IPS-20b (cell line): ENCODE results near the gene SCCPDH.

Experiments
- H3K27ac ChIP-seq: one replicate; pipeline ENCODE4 v1.5.1; 2013; ENCODE audit warnings: low read length
- H3K27me3 ChIP-seq: 2 replicates; pipeline ENCODE4 v1.6.1; 2013; ENCODE audit warnings: mild to moderate bottlenecking, low read length, inconsistent platforms; ENCODE audit not compliant: insufficient read depth
- H3K36me3 ChIP-seq: 2 replicates; pipeline ENCODE4 v1.6.1; 2013; ENCODE audit warnings: low read depth, mild to moderate bottlenecking, inconsistent platforms, low read length, moderate library complexity; ENCODE audit not compliant: insufficient read depth
- H3K4me1 ChIP-seq: 2 replicates; pipeline ENCODE4 v1.6.1; 2013; ENCODE audit warnings: mild to moderate bottlenecking, control low read depth, inconsistent platforms, low read length, moderate library complexity; ENCODE audit not compliant: insufficient read depth
- H3K4me3 ChIP-seq: 2 replicates; pipeline ENCODE4 v1.5.1; 2013; ENCODE audit warnings: mild to moderate bottlenecking, low read length, inconsistent platforms
- H3K9ac ChIP-seq: 2 replicates; pipeline ENCODE4 v1.6.1; 2013; ENCODE audit warnings: low read depth, mild to moderate bottlenecking, inconsistent platforms, low read length, moderate library complexity
- H3K9me3 ChIP-seq: 2 replicates; pipeline ENCODE4 v1.6.1; 2013; ENCODE audit warnings: mild to moderate bottlenecking, low read depth, low read length, inconsistent platforms; ENCODE audit not compliant: insufficient read depth

Gene SCCPDH

GRCh38 chr1:246760422-246761347 is 36.5 kb downstream of the SCCPDH start:
- Histone ChIP-seq H3K27ac (no peak overlapping the region), H3K9me3 (no peaks in the 10 kb centered on the region), H3K36me3 (peaks cover 33% of the 10 kb centered on the region)

GRCh38 chr1:246761396-246761795 is 37.2 kb downstream of the SCCPDH start:
- Histone ChIP-seq H3K4me3 (no peak overlapping the region), H3K36me3 (peaks cover 37% of the 10 kb centered on the region), H3K9me3 (no peaks in the 10 kb centered on the region)

More at GRCh38 chr1:246760422-246761347, 36.5 kb downstream of the SCCPDH start:
- no peak overlapping the region for H3K4me3 ChIP-seq
- H3K27me3 ChIP-seq: no peaks in the 10 kb centered on the region
- no peaks in the 10 kb centered on the region for H3K4me1 ChIP-seq
- H3K9ac ChIP-seq: no peak overlapping the region

GRCh38 chr1:246765521-246765920 is 41.3 kb downstream of the SCCPDH start:
- Histone ChIP-seq H3K27ac (no peak overlapping the region), H3K9me3 (no peaks in the 10 kb centered on the region), H3K9ac (no peak overlapping the region), H3K4me3 (no peak overlapping the region), H3K27me3 (no peaks in the 10 kb centered on the region), H3K4me1 (peaks cover 14% of the 10 kb centered on the region; the same call in 1 of the 2 replicates), H3K36me3 (peaks cover 38% of the 10 kb centered on the region)

More at GRCh38 chr1:246761396-246761795, 37.2 kb downstream of the SCCPDH start:
- H3K4me1 ChIP-seq: no peaks in the 10 kb centered on the region
- no peak overlapping the region for H3K9ac ChIP-seq
- H3K27me3 ChIP-seq: no peaks in the 10 kb centered on the region
- no peak overlapping the region for H3K27ac ChIP-seq

- no peak overlapping the region for H3K27ac ChIP-seq
- no peaks in the 10 kb centered on the region for H3K27me3 ChIP-seq
- peaks cover 28% of the 10 kb centered on the region; the same call in 1 of the 2 replicates for H3K36me3 ChIP-seq
- H3K4me1 ChIP-seq: peaks cover 14% of the 10 kb centered on the region; the same call in 1 of the 2 replicates
- H3K9me3 ChIP-seq: no peaks in the 10 kb centered on the region
- no peak overlapping the region for H3K9ac ChIP-seq
- 0 out of 2 replicates have a peak overlapping the region, but pooled peaks have one; percentile 1 for H3K4me3 ChIP-seq
Observed at GRCh38 chr1:246768403-246769020, 44.3 kb downstream of the SCCPDH start.

- no peaks in the 10 kb centered on the region for H3K27me3 ChIP-seq
- no peaks in the 10 kb centered on the region for H3K9me3 ChIP-seq
- H3K9ac ChIP-seq: no peak overlapping the region
- H3K36me3 ChIP-seq: peaks cover 22% of the 10 kb centered on the region; the same call in 1 of the 2 replicates
- H3K27ac ChIP-seq: no peak overlapping the region
- H3K4me3 ChIP-seq: no peak overlapping the region
- peaks cover 14% of the 10 kb centered on the region; the same call in 1 of the 2 replicates for H3K4me1 ChIP-seq
Observed at GRCh38 chr1:246769306-246769705, 45.1 kb downstream of the SCCPDH start.

- no peak overlapping the region for H3K9ac ChIP-seq
- H3K27ac ChIP-seq: no peak overlapping the region
- H3K36me3 ChIP-seq: peaks cover 18% of the 10 kb centered on the region; the same call in 1 of the 2 replicates
- H3K9me3 ChIP-seq: no peaks in the 10 kb centered on the region
- H3K4me3 ChIP-seq: no peak overlapping the region
- H3K4me1 ChIP-seq: peaks cover 14% of the 10 kb centered on the region; the same call in 1 of the 2 replicates
- no peaks in the 10 kb centered on the region for H3K27me3 ChIP-seq
Observed at GRCh38 chr1:246771366-246771765, 47.2 kb downstream of the SCCPDH start.

GRCh38 chr1:246772686-246773085 is 48.5 kb downstream of the SCCPDH start:
- Histone ChIP-seq H3K27me3 (no peaks in the 10 kb centered on the region), H3K27ac (no peak overlapping the region), H3K4me3 (no peak overlapping the region), H3K4me1 (peaks cover 12% of the 10 kb centered on the region; the same call in 1 of the 2 replicates), H3K36me3 (peaks cover 20% of the 10 kb centered on the region; the same call in 1 of the 2 replicates), H3K9ac (no peak overlapping the region), H3K9me3 (no peaks in the 10 kb centered on the region)

GRCh38 chr1:246773213-246773641 is 49.0 kb downstream of the SCCPDH start:
- no peak overlapping the region for H3K27ac ChIP-seq
- H3K9me3 ChIP-seq: no peaks in the 10 kb centered on the region
- H3K4me1 ChIP-seq: peaks cover 7% of the 10 kb centered on the region; the same call in 1 of the 2 replicates
- peaks cover 17% of the 10 kb centered on the region; the same call in 1 of the 2 replicates for H3K36me3 ChIP-seq
- H3K4me3 ChIP-seq: no peak overlapping the region
- H3K27me3 ChIP-seq: no peaks in the 10 kb centered on the region
- no peak overlapping the region for H3K9ac ChIP-seq

- Histone ChIP-seq H3K9ac (no peak overlapping the region), H3K4me3 (no peak overlapping the region), H3K27me3 (no peaks in the 10 kb centered on the region), H3K27ac (no peak overlapping the region), H3K36me3 (peaks cover 12% of the 10 kb centered on the region; the same call in 1 of the 2 replicates), H3K9me3 (no peaks in the 10 kb centered on the region), H3K4me1 (no peaks in the 10 kb centered on the region)
Observed at GRCh38 chr1:246775531-246776385, 51.5 kb downstream of the SCCPDH start.

GRCh38 chr1:246776923-246777322 is 52.7 kb downstream of the SCCPDH start:
- Histone ChIP-seq H3K36me3 (peaks cover 12% of the 10 kb centered on the region; the same call in 1 of the 2 replicates), H3K9me3 (no peaks in the 10 kb centered on the region), H3K9ac (no peak overlapping the region), H3K4me3 (no peak overlapping the region), H3K27ac (no peak overlapping the region), H3K27me3 (no peaks in the 10 kb centered on the region), H3K4me1 (no peaks in the 10 kb centered on the region)

GRCh38 chr1:246778663-246779062 is 54.5 kb downstream of the SCCPDH start:
- H3K36me3 ChIP-seq: peaks cover 9% of the 10 kb centered on the region; the same call in 1 of the 2 replicates
- no peak overlapping the region for H3K27ac ChIP-seq
- no peak overlapping the region for H3K9ac ChIP-seq
- no peaks in the 10 kb centered on the region for H3K27me3 ChIP-seq
- no peaks in the 10 kb centered on the region for H3K4me1 ChIP-seq
- H3K4me3 ChIP-seq: no peak overlapping the region
- H3K9me3 ChIP-seq: no peaks in the 10 kb centered on the region
